Hematopoietic multipotent progenitor cell treated with erythropoietin and hydrocortisone succinate and interleukin-3 and kit ligand, for 17 days (in vitro differentiated cells): ENCODE results near the gene PLCL2.
A peak's percentile ranks its signal among the peaks of the same experiment; 100 is the strongest.

Experiments
- DNase-seq: peaks from one replicate; pipeline ENCODE4 v3.0.0-alpha.2; 2015; ENCODE audit warnings: low spot score

Gene PLCL2

DNA sequence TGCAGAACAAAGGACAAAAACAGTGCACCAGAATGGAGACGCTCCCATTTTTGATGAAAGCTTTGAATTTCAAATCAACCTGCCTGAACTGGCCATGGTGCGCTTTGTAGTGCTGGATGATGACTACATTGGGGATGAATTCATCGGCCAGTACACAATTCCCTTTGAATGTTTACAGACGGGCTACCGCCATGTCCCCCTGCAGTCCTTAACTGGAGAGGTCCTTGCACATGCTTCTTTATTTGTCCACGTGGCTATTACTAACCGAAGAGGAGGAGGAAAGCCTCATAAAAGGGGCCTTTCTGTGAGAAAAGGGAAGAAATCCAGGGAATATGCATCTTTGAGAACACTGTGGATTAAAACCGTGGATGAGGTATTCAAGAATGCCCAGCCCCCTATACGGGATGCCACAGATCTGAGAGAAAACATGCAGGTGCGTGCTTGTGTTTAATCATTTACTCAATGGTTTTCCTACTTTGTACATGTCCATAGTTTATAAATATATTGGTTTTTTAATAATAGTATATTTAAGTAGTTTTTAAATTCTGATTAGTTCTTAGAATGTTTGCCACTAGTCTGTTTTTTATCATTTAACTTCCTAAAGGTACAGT, 127.1 kb downstream of the PLCL2 start:
- DNase-seq, result no peak

- no peak for DNase-seq
Observed at GRCh38 chr3:17013050-17013449, 128.3 kb downstream of the PLCL2 start.

DNA sequence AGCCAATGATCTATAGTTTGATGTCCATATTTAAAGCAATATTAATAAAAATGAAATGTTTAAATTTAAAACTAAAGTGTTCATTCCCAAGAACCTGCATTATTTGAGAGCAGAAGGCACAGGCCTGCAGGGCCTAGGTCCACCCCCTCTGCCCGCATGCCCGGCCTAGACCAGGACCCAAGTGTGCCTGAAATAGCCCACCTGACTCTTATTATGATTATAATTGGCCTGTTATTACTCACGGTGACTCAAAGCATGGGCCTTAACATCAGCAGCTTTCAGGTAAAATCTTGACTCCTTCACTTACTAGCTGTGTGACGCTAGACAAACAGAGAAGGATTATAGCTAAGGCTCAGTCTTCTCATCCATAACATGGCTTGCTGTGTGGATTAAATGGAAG, 128.8 kb downstream of the PLCL2 start:
- no peak for DNase-seq

- no peak for DNase-seq
Observed at GRCh38 chr3:17014284-17014683, 129.5 kb downstream of the PLCL2 start.

DNA sequence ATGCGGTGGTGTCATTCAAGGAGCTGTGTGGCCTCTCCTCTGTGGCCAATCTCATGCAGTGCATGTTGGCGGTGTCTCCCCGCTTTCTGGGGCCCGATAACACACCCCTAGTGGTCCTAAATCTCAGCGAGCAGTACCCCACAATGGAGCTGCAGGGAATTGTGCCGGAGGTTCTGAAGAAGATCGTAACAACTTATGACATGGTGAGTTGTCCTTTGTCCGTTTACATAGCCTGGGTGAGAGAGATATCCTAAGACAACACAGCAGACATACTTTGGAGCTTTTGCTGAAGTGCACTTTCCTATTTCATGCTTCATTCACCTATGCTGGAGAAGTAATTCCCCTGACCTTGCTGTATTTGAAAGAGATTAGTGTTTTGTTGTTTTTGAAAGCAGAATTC, 130.0 kb downstream of the PLCL2 start:
- DNase-seq, result no peak

- DNase-seq, result no peak
Observed at GRCh38 chr3:17021614-17022013, 136.9 kb downstream of the PLCL2 start.

GRCh38 chr3:17023006-17023664, 138.4 kb downstream of the PLCL2 start:
- no peak for DNase-seq

GRCh38 chr3:17025594-17026139, 140.9 kb downstream of the PLCL2 start:
- no peak for DNase-seq

GRCh38 chr3:17027318-17027717, 142.6 kb downstream of the PLCL2 start:
- DNase-seq, result no peak

- no peak for DNase-seq
Observed at GRCh38 chr3:17028363-17028762, 143.6 kb downstream of the PLCL2 start.

DNA sequence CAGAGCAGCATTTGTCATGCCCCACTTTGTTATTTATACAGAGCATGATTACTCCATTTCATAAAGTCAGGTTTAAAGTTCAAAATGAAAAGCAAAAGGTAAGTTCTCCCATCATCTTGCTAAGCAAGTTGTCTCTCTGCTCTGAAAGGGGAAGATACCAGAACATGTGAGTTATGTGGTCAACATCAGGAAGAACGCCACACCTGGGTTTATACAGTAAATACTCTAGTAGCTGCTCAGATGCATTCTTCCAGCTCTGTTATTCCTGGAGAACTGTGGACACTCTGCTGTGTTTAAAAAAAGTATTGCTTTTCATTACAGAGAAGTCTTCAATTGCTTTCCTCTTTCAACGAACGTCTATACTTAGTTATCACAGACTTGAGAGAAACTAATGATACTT, 145.7 kb downstream of the PLCL2 start:
- DNase-seq, result no peak

DNA sequence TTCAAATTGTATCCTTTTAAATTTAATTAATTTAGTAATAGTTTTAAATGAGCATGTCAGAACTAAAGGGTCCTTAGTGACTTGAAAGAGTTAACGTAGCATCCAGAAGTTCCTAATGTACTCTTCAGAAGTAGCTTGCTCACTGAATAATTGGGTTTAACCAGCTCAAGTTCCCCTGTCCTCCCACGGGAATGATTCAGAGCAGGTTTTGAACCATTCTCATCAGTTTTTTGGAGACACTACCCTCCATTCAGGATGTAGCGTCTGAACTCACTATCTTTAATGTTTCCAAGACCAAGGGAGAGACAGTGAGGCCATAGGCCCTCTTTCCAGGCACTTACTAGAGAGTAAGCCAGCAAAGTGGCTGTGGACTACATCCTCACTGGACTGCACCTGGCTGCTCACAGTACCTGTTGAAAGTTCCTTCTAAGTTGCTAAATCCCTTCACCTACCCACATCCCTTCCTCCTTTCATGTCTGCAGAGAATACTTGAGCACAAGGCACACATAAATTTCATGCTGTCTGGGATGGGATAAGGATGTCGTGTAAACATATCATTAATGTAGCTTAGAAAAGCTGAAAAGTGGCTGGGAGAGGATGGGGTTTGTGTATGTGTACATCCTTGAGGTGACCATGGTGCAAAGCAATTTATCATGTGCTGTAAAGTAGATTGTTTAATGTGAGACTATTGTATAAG, 146.3 kb downstream of the PLCL2 start:
- DNase-seq, result no peak

- DNase-seq, result peak; percentile 43
Observed at GRCh38 chr3:17032407-17033034, 147.8 kb downstream of the PLCL2 start.

DNA sequence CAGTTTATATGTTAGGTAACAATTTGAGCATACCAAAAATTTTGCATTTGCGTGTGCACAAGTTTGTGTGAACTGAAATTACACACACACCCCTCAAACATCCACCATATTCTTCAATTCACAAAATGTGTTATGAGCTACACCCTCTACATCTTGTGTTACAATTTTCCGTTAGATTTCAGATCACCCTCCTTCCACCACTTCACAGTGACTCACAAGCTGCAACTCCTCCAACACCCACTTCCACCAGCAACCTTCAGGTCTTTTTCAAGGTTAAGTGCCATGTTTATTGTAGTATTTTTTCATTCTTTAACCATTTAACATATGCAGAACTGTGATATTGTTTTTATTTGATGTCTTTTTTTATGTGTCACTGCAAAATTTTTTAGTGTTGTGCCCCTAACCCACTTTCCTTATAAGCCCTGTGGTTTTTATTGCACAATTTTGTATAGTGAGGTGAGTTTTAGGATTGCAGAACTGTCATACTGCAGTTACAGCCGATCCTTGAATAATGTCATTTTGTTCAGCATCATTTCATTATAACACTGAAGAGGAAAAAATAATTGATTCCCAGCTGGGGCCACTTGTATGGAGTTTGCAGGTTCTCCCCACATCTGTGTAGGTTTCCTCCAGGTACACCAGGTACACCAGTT, 148.9 kb downstream of the PLCL2 start:
- DNase-seq, result no peak

GRCh38 chr3:17035033-17035432, 150.3 kb downstream of the PLCL2 start:
- no peak for DNase-seq

- DNase-seq, result no peak
Observed at GRCh38 chr3:17035966-17036365, 151.2 kb downstream of the PLCL2 start.

DNA sequence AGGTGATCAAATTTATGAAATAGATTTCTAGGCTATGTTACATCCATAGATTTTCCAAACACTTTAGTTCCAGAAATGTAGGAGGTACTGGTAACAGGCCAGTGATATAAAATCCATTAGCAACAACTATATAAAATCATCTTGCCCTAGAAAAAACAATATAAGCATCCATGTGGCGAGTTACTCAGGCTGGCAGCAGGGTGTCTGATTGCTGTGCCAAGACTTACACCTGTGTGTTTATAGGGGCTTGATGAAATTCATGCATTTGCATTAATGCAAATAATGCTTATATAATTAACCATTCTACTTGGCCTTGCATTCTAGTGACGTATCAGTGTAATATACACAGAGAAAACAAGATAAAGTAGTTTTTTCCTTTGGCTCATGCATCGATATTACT, 153.4 kb downstream of the PLCL2 start:
- DNase-seq, result no peak

- DNase-seq, result no peak
Observed at GRCh38 chr3:17038900-17039553, 154.3 kb downstream of the PLCL2 start.

GRCh38 chr3:17039594-17039993, 154.8 kb downstream of the PLCL2 start:
- DNase-seq, result no peak

DNA sequence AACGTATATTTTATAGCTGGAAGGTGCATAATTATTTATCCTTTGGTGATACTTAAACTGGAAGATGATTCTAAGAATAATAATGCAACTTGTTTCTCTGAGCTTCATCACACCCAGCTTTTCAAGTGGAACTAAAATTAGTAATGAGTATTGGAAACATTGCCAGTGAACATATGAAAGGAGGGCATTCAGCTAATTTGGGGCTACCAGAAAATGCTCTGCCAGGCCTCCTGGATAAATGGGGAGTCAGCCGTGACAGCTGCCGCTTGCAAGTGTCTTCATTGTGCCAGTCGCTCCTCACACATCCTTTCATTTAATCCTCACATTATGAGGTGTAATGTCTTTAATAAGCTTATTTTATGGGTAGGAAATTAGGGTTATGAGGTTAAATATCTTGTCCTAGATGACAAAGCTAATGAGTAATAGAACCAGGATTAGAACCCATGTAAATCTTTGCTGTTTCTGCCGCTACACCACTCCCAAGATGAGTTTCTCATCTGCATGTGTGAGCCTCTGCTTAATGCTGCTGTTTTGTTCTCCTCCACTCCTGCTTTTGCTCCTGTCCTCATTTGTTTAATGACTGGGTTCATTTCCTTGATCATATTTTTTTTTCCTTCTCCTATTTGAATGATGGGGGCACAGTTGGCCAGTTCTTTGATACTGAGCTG, 155.7 kb downstream of the PLCL2 start:
- DNase-seq, result no peak

DNA sequence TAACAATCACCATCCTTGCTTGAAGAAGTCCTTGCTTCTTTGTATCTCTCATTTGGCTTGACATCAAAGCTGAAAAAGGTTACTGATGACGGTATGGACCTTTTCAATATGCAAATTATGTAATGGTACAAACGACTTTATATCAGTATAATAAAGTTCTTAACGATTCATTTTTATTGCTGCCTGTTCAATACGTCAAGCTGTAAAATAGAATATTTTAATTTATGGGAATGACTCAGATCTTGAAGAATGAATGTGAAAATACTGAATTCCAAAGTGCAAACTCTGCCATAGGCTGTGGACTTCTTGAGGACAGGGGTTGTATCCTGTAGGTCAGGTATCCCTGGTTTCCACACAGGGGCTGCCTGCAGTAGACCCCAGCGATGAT, 156.2 kb downstream of the PLCL2 start:
- DNase-seq, result no peak
